ENCODE data around the gene PDF. TPM values are rescaled to one million over a fixed set of nuclear protein-coding genes. Genes with fewer than 3 reads are reported as not detected.
"Not testable (repeated sequence)": the region's sequence is repeated elsewhere in the genome, so short reads cannot be mapped to it uniquely, and the experiment has no call there.

Gene PDF
- total and polyA plus RNA-seq, 4 donors: 16.8 to 31.3 (median 23.1) TPM

DNA sequence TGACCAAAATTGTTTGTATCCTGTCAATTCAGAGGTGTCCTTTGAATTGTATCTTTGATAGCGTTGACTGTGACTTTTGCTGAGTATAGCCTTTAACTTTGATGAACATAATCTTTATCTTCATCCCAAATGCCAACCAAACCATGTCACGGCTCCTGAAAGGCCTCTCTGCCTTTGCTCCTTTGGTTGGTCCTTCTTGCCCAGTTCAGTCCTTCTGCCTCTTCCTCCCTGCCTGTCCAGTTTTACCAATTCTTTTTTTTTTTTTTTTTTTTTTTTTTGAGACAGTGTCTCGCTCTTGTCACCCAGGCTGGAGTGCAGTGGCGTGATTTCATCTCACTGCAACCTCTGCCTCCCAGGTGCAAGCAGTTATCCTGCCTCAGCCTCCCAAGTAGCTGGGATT is 32.1 kb downstream of the PDF start (continued):
- TF ChIP-seq, protein P1, sequence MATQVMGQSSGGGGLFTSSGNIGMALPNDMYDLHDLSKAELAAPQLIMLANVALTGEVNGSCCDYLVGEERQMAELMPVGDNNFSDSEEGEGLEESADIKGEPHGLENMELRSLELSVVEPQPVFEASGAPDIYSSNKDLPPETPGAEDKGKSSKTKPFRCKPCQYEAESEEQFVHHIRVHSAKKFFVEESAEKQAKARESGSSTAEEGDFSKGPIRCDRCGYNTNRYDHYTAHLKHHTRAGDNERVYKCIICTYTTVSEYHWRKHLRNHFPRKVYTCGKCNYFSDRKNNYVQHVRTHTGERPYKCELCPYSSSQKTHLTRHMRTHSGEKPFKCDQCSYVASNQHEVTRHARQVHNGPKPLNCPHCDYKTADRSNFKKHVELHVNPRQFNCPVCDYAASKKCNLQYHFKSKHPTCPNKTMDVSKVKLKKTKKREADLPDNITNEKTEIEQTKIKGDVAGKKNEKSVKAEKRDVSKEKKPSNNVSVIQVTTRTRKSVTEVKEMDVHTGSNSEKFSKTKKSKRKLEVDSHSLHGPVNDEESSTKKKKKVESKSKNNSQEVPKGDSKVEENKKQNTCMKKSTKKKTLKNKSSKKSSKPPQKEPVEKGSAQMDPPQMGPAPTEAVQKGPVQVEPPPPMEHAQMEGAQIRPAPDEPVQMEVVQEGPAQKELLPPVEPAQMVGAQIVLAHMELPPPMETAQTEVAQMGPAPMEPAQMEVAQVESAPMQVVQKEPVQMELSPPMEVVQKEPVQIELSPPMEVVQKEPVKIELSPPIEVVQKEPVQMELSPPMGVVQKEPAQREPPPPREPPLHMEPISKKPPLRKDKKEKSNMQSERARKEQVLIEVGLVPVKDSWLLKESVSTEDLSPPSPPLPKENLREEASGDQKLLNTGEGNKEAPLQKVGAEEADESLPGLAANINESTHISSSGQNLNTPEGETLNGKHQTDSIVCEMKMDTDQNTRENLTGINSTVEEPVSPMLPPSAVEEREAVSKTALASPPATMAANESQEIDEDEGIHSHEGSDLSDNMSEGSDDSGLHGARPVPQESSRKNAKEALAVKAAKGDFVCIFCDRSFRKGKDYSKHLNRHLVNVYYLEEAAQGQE (IDR thresholded peaks at IDR 0.05): no peak
- no peak for TF ChIP-seq RXRA (IDR thresholded peaks at IDR 0.05)

DNA sequence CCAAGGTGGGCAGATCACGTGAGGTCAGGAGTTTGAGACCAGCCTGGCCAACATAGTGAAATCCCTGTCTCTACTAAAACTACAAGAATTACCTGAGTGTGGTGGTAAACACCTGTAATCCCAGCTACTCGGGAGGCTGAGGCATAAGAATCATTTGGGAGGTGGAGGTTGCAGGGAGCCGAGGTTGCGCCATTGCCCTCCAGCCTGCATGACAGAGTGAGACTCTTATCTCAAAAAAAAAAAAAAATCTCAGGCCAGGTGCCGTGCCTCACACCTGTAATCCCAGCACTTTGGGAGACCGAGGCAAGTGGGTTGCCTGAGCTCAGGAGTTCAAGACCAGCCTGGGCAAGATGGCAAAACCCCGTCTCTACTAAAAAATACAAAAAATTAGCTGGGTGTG is 33.6 kb downstream of the PDF start:
- peaks cover 0 to 11% (median 2%) of the 10 kb centered on the region in 4 donors for H3K36me3 ChIP-seq (ENCODE audit: control insufficient read depth in 4 of 4, insufficient read depth in 3 of 4, low read depth in 1 of 4, low read length in 3 of 4)
- not testable (repeated sequence) for H3K27me3 ChIP-seq (ENCODE audit: control insufficient read depth in 4 of 4, insufficient read depth in 4 of 4, low read length in 3 of 4); H3K4me3 ChIP-seq (ENCODE audit: low read depth in 1 of 3, low read length in 3 of 3); H3K27ac ChIP-seq (ENCODE audit: low read depth in 1 of 2, low read length in 2 of 2); H3K4me1 ChIP-seq (ENCODE audit: control insufficient read depth in 4 of 4, insufficient read depth in 4 of 4, low read length in 3 of 4); DNase-seq (ENCODE audit: low spot score); H3K9ac ChIP-seq (ENCODE audit: low read depth in 1 of 2, low read length in 2 of 2); H3K9me3 ChIP-seq (ENCODE audit: control insufficient read depth in 4 of 4, low read length in 3 of 4)
- 98% methylated on average over 7 of the region's 7 CpGs for WGBS

DNA sequence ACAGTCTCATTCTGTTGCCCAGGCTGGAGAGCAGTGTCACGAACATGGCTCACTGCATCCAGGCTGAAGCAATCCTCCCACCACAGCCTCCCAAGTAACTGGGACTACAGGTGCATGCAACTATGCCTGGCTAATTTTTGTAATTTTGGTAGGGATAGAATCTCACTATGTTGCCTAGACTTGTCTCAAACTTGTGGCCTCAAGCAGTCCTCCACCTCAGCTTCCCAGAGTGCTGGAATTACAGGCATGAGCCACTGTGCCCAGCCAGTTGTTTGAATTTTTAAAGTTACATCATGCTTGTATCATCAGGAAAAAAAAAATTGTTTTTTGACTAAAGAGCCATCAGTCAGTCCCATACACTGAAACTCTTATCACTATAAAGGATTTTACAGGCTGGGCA is 36.3 kb downstream of the PDF start:
- H3K4me1 ChIP-seq (ENCODE audit: control insufficient read depth in 4 of 4, insufficient read depth in 4 of 4, low read length in 3 of 4): no peaks in the 10 kb centered on the region
- no peak overlapping the region for H3K9ac ChIP-seq (ENCODE audit: low read depth in 1 of 2, low read length in 2 of 2)
- no peak for DNase-seq (ENCODE audit: low spot score)
- H3K27me3 ChIP-seq (ENCODE audit: control insufficient read depth in 4 of 4, insufficient read depth in 4 of 4, low read length in 3 of 4): no peaks in the 10 kb centered on the region
- TF ChIP-seq EGR1 (IDR thresholded peaks at IDR 0.05; ENCODE audit: low read depth in 2 of 2) (no peak), GABPA (IDR thresholded peaks at IDR 0.05 in 1 of 2, conservative IDR thresholded peaks at IDR 0.05 in 1 of 2) (no peak), ZBTB33 (IDR thresholded peaks at IDR 0.05) (no peak), RAD21 (IDR thresholded peaks at IDR 0.05) (no peak), SP1 (IDR thresholded peaks at IDR 0.05) (no peak), FOXA1 (IDR thresholded peaks at IDR 0.05) (no peak), TAF1 (conservative IDR thresholded peaks at IDR 0.05) (no peak), RXRA (IDR thresholded peaks at IDR 0.05) (no peak)
- TF ChIP-seq, protein P2, sequence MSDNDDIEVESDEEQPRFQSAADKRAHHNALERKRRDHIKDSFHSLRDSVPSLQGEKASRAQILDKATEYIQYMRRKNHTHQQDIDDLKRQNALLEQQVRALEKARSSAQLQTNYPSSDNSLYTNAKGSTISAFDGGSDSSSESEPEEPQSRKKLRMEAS (IDR thresholded peaks at IDR 0.05): no peak
- H3K9me3 ChIP-seq (ENCODE audit: control insufficient read depth in 4 of 4, low read length in 3 of 4): no peaks in the 10 kb centered on the region
- no peak overlapping the region for H3K4me3 ChIP-seq (ENCODE audit: low read depth in 1 of 3, low read length in 3 of 3)
- peaks cover 0 to 1% (median 0%) of the 10 kb centered on the region in 4 donors for H3K36me3 ChIP-seq (ENCODE audit: control insufficient read depth in 4 of 4, insufficient read depth in 3 of 4, low read depth in 1 of 4, low read length in 3 of 4)
- WGBS: 98% methylated on average over 1 of the region's 1 CpG
- H3K27ac ChIP-seq (ENCODE audit: low read depth in 1 of 2, low read length in 2 of 2): no peak overlapping the region

- H3K4me3 ChIP-seq (ENCODE audit: low read depth in 1 of 3, low read length in 3 of 3): no peak overlapping the region
- no peaks in the 10 kb centered on the region for H3K4me1 ChIP-seq (ENCODE audit: control insufficient read depth in 4 of 4, insufficient read depth in 4 of 4, low read length in 3 of 4)
- WGBS: 85% methylated on average over 3 of the region's 3 CpGs
- peaks cover 0 to 1% (median 0%) of the 10 kb centered on the region in 4 donors for H3K36me3 ChIP-seq (ENCODE audit: control insufficient read depth in 4 of 4, insufficient read depth in 3 of 4, low read depth in 1 of 4, low read length in 3 of 4)
- no peaks in the 10 kb centered on the region for H3K9me3 ChIP-seq (ENCODE audit: control insufficient read depth in 4 of 4, low read length in 3 of 4)
- H3K27ac ChIP-seq (ENCODE audit: low read depth in 1 of 2, low read length in 2 of 2): no peak overlapping the region
- no peaks in the 10 kb centered on the region for H3K27me3 ChIP-seq (ENCODE audit: control insufficient read depth in 4 of 4, insufficient read depth in 4 of 4, low read length in 3 of 4)
- TF ChIP-seq RAD21 (IDR thresholded peaks at IDR 0.05): no peak
- TF ChIP-seq EGR1 (IDR thresholded peaks at IDR 0.05; ENCODE audit: low read depth in 2 of 2): no peak
- TF ChIP-seq, protein P1 (IDR thresholded peaks at IDR 0.05): no peak
- no peak for TF ChIP-seq YY1 (IDR thresholded peaks at IDR 0.05)
- TF ChIP-seq NR2F2 (IDR thresholded peaks at IDR 0.05): no peak
- TF ChIP-seq, protein P3, sequence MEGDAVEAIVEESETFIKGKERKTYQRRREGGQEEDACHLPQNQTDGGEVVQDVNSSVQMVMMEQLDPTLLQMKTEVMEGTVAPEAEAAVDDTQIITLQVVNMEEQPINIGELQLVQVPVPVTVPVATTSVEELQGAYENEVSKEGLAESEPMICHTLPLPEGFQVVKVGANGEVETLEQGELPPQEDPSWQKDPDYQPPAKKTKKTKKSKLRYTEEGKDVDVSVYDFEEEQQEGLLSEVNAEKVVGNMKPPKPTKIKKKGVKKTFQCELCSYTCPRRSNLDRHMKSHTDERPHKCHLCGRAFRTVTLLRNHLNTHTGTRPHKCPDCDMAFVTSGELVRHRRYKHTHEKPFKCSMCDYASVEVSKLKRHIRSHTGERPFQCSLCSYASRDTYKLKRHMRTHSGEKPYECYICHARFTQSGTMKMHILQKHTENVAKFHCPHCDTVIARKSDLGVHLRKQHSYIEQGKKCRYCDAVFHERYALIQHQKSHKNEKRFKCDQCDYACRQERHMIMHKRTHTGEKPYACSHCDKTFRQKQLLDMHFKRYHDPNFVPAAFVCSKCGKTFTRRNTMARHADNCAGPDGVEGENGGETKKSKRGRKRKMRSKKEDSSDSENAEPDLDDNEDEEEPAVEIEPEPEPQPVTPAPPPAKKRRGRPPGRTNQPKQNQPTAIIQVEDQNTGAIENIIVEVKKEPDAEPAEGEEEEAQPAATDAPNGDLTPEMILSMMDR (IDR thresholded peaks at IDR 0.05; ENCODE audit: low read depth, low read length, missing input control): no peak
- TF ChIP-seq SP1 (IDR thresholded peaks at IDR 0.05): no peak
- H3K9ac ChIP-seq (ENCODE audit: low read depth in 1 of 2, low read length in 2 of 2): no peak overlapping the region
- no peak for DNase-seq (ENCODE audit: low spot score)
Measured at GRCh38 chr16:69293401-69293800, 37.0 kb downstream of the PDF start.

Measured in liver (tissue), 9 donors.